Naive thymus-derived CD4-positive, alpha-beta T cell (primary cell): Measurements from ENCODE around the gene COG7. TPM values are rescaled to one million over a fixed set of nuclear protein-coding genes. Genes with fewer than 3 reads are reported as not detected.

Source experiments
- ATAC-seq: fragments of 150-1000 bp; cut with Tn5 transposase; 2 replicates; pipeline ENCODE4 v1.10.0; 2021; ENCODE audit warnings: mild to moderate bottlenecking, moderate library complexity
- CTCF ChIA-PET: fragments of 350-600 bp; sonication (Branson Sonifier 250); formaldehyde crosslinking; loops from one replicate; lab custom pipeline; 2021; ENCODE audit warnings: antibody characterized with exemption; lab: Charles Lee
- POLR2A ChIA-PET: fragments of 350-600 bp; sonication (Branson Sonifier 250); formaldehyde crosslinking; loops from one replicate; lab custom pipeline; 2021; ENCODE audit warnings: antibody characterized with exemption, inconsistent platforms; lab: Charles Lee
- DNase-seq, 9 donors: peaks; one replicate each; pipeline versions ENCODE4 v3.0.0 to v3.0.0-alpha.2; 2020 to 2022; ENCODE audit warnings: mixed read lengths in 1 of 9
- H3K27ac ChIP-seq: one replicate; pipeline ENCODE4 v1.7.0; 2013; ENCODE audit warnings: mild to moderate bottlenecking, low read depth, low read length, moderate library complexity
- H3K27me3 ChIP-seq, 2 donors: one replicate each; pipeline ENCODE4 v1.7.0; 2013; ENCODE audit warnings: low read length in 2 of 2, mild to moderate bottlenecking in 2 of 2, moderate library complexity in 2 of 2; ENCODE audit not compliant: control insufficient read depth in 2 of 2, insufficient read depth in 2 of 2
- H3K36me3 ChIP-seq, 3 experiments: 1 replicate in 2 of 3; 2 replicates in 1 of 3; pipeline ENCODE4 v1.7.0; 2013; ENCODE audit warnings: low read length in 3 of 3, mild to moderate bottlenecking in 3 of 3, moderate library complexity in 1 of 3; ENCODE audit not compliant: insufficient read depth in 3 of 3, control insufficient read depth in 2 of 3
- H3K4me1 ChIP-seq, 2 donors: one replicate each; pipeline ENCODE4 v1.7.0; 2013; ENCODE audit warnings: low read length in 2 of 2, mild to moderate bottlenecking in 2 of 2, moderate library complexity in 1 of 2; ENCODE audit not compliant: control insufficient read depth in 2 of 2, insufficient read depth in 2 of 2
- H3K4me3 ChIP-seq: 2 replicates; pipeline ENCODE4 v1.7.0; 2013; ENCODE audit warnings: mild to moderate bottlenecking, low read length
- H3K9me3 ChIP-seq, 3 experiments: 1 replicate in 2 of 3; 2 replicates in 1 of 3; pipeline ENCODE4 v1.7.0; 2013; ENCODE audit warnings: low read length in 3 of 3; ENCODE audit not compliant: control insufficient read depth in 2 of 3
- H3K27ac Mint-ChIP-seq, 9 donors: one replicate each; pipeline ENCODE4 v1.8.0; 2020 to 2022; ENCODE audit warnings: mixed read lengths in 9 of 9, mild to moderate bottlenecking in 8 of 9, moderate library complexity in 5 of 9, inconsistent platforms in 2 of 9
- H3K27me3 Mint-ChIP-seq, 5 donors: one replicate each; pipeline ENCODE4 v1.8.0; 2021 to 2022; ENCODE audit warnings: mixed read lengths in 5 of 5, mild to moderate bottlenecking in 1 of 5
- H3K36me3 Mint-ChIP-seq, 5 donors: one replicate each; pipeline ENCODE4 v1.8.0; 2020 to 2022; ENCODE audit warnings: mixed read lengths in 5 of 5, mild to moderate bottlenecking in 3 of 5, inconsistent platforms in 1 of 5
- H3K4me1 Mint-ChIP-seq, 7 donors: one replicate each; pipeline ENCODE4 v1.8.0; 2020 to 2022; ENCODE audit warnings: mixed read lengths in 7 of 7, mild to moderate bottlenecking in 3 of 7, inconsistent platforms in 1 of 7
- H3K4me3 Mint-ChIP-seq, 10 donors: one replicate each; pipeline ENCODE4 v1.8.0; 2020 to 2022; ENCODE audit warnings: mild to moderate bottlenecking in 10 of 10, mixed read lengths in 10 of 10, moderate library complexity in 6 of 10, inconsistent platforms in 2 of 10
- H3K9me3 Mint-ChIP-seq, 11 donors: one replicate each; pipeline ENCODE4 v1.8.0; 2020 to 2022; ENCODE audit warnings: mixed read lengths in 11 of 11, mild to moderate bottlenecking in 4 of 11, inconsistent platforms in 1 of 11, moderate library complexity in 1 of 11
- intact Hi-C, 2 donors: fragments of 100-400 bp; cut with micrococcal nuclease; formaldehyde crosslinking; loops; one replicate each; pipeline ENCODE4 v1.15.1; 2023
- polyA plus RNA-seq, 2 donors: library from polyadenylated mRNA; unstranded; fragments of 300-500 nt; fragmentation: Illumina TruSeq; gene quantifications; one replicate each; pipeline ENCODE4 v1.2.3, GENCODE V29; 2021
- total RNA-seq, 6 experiments: library from RNA in 5 of 6; stranded (reverse) in 5 of 6; gene quantifications; 1 replicate in 5 of 6; 2 replicates in 1 of 6; pipeline ENCODE4 v1.2.3 and lab custom pipeline; 2021 to 2026

Gene COG7
- total and polyA plus RNA-seq, 7 experiments from 2014 or later, result 9.6 to 28.4 (median 18.9) TPM

DNA sequence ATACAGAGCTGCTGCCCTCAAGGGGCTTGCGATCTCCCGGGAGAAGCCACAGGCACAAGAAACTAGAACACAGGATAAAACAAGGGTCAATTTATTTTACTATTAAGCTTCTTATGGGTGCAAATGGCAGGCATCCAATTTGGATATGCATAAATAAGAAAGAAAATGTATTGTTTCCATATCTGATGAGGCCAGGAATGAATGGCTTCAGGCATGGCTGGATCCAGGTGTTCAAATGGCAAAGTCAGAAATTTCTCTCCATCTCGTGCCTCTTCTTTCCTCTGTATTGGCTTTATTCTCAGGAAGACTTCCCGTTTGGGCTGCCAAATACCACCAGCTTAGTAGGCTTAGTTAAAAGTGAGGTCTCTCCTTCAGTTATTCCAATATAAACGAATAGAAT lies 107.8 kb downstream of the COG7 start:
- Histone ChIP-seq H3K27me3 (no peaks in the 10 kb centered on the region), H3K4me1 (no peaks in the 10 kb centered on the region), H3K36me3 (no peaks in the 10 kb centered on the region), H3K27ac (no peak overlapping the region), H3K9me3 (no peaks in the 10 kb centered on the region), H3K4me3 (no peak overlapping the region)
- ATAC-seq (no peak), DNase-seq (no peak)
- POLR2A ChIA-PET, result interaction anchor here (0.8 kb wide), 1 partner anchor 32 kb away, joined by 3 read pairs; no protein-coding TSS in a partner anchor
- CTCF ChIA-PET, result no interaction called here
- Mint-ChIP-seq H3K4me3 (no peak overlapping the region), H3K4me1 (no peaks in the 10 kb centered on the region), H3K27me3 (peaks cover 0 to 26% (median 19%) of the 10 kb centered on the region in 5 donors), H3K36me3 (no peaks in the 10 kb centered on the region), H3K27ac (no peak overlapping the region), H3K9me3 (peaks cover 0 to 3% (median 0%) of the 10 kb centered on the region in 11 donors)
- intact Hi-C loops, result no loop called here

DNA sequence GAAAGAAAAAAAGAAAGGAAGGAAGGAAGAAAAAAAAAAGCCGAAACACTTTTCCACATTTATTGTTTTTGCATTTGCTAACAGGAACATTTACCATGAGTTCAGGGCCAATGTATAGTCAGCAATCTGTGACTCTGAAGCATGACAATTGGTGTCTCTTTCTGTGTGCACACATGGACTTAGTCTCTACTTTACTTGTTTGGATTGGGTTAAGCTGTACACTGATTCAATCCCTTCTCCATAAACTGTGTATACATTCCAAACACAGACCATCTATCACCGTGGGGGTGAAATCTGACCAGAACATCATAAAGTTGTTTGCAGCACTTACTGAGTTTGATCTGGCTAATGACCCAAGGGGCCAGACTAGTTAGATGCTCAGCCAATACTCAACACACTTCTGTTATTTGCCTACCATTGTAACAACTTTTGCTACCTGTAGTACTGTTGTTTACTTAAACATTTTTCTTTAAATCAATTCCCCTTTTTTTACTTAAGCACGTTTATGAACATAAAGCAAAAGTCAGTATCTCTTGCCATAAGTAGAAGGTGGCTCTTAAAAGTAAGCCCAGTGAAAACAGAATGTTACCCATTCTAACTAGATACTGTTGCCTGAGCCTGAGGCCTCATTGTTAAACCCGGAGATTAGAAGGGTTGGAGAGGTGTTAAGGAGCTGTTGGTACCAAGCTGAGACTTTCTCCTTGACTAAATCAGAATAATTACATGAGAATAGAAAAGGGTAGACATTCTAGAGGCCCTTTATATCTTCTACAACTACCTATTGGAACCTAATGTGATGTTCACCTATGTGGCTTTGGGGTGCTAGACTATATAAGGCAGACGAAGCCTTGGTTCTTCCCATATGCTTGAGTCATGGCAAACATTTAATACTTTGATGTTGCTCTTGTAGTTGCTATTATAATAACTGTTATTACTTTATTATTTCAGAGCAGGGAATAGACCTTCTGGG lies 109.1 kb downstream of the COG7 start:
- DNase-seq (no peak), ATAC-seq (no peak)
- Histone ChIP-seq H3K9me3 (no peaks in the 10 kb centered on the region), H3K36me3 (no peaks in the 10 kb centered on the region), H3K27ac (no peak overlapping the region), H3K4me1 (no peaks in the 10 kb centered on the region), H3K27me3 (no peaks in the 10 kb centered on the region), H3K4me3 (no peak overlapping the region)
- peaks cover 3 to 24% (median 21%) of the 10 kb centered on the region in 5 donors for H3K27me3 Mint-ChIP-seq
- no peak overlapping the region for H3K4me3 Mint-ChIP-seq
- no peak overlapping the region for H3K27ac Mint-ChIP-seq
- peaks cover 0 to 3% (median 0%) of the 10 kb centered on the region in 11 donors for H3K9me3 Mint-ChIP-seq
- CTCF ChIA-PET, result no interaction called here
- H3K36me3 Mint-ChIP-seq, result no peaks in the 10 kb centered on the region
- intact Hi-C loops, result no loop called here
- H3K4me1 Mint-ChIP-seq, result no peaks in the 10 kb centered on the region
- POLR2A ChIA-PET, result no interaction called here

DNA sequence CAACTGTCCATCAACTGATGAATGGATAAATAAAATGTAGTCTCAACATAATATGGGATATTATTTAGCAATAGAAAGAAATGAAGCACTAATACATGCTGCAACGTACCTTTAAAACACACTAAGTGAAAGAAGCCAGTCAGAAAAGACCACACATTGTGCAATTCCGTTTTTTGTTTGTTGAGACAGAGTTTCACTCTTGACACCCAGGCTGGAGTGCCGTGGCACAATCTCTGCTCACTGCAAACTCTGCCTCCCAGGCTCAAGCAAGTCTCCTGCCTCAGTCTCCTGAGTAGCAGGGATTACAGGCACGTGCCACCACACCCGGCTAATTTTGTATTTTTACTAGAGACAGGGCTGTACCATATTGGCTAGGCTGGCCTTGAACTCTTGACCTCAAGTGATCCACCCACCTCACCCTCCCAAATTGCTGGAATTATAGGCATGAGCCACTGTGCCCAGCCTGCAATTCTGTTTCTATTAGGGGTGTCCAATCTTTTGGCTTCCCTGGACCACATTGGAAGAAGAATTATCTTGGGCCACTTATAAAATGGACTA lies 110.8 kb downstream of the COG7 start:
- ChIA-PET POLR2A (no interaction called here), CTCF (no interaction called here)
- H3K27me3 Mint-ChIP-seq, result peaks cover 5 to 29% (median 13%) of the 10 kb centered on the region in 5 donors
- H3K4me1 Mint-ChIP-seq, result no peaks in the 10 kb centered on the region
- Histone ChIP-seq H3K27ac (no peak overlapping the region), H3K36me3 (no peaks in the 10 kb centered on the region), H3K9me3 (no peaks in the 10 kb centered on the region), H3K4me3 (no peak overlapping the region), H3K4me1 (no peaks in the 10 kb centered on the region), H3K27me3 (no peaks in the 10 kb centered on the region)
- no peak overlapping the region for H3K4me3 Mint-ChIP-seq
- no peak for DNase-seq
- no peak overlapping the region for H3K27ac Mint-ChIP-seq
- no peak for ATAC-seq
- peaks cover 0 to 3% (median 0%) of the 10 kb centered on the region in 11 donors for H3K9me3 Mint-ChIP-seq
- no peaks in the 10 kb centered on the region for H3K36me3 Mint-ChIP-seq
- intact Hi-C loops, result no loop called here

DNA sequence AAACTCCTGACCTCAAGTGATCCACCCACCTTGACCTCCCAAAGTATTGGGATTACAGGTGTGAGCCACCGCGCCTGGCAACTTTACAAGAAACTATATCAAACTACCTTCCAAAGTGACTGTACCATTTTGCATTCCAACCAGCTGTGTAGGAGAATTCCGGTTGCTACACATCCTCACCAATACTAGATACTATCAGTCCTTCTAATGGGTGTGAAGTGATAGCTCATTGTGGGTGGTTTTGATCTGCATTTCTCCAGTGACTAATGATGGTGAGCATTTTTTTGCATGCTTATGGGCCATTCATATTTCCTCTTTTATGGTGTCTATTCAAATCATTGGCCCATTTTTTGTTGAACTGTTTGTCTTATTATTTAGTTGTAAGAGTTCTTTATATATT lies 113.2 kb downstream of the COG7 start:
- ATAC-seq (no peak), DNase-seq (no peak)
- H3K4me1 Mint-ChIP-seq, result no peaks in the 10 kb centered on the region
- H3K36me3 Mint-ChIP-seq, result no peaks in the 10 kb centered on the region
- POLR2A ChIA-PET, result no interaction called here
- peaks cover 0 to 3% (median 0%) of the 10 kb centered on the region in 11 donors for H3K9me3 Mint-ChIP-seq
- no peak overlapping the region for H3K27ac Mint-ChIP-seq
- no peaks in the 10 kb centered on the region for H3K4me1 ChIP-seq
- H3K4me3 ChIP-seq, result no peak overlapping the region
- H3K27ac ChIP-seq, result no peak overlapping the region
- no peaks in the 10 kb centered on the region for H3K27me3 ChIP-seq
- intact Hi-C loops, result no loop called here
- H3K9me3 ChIP-seq, result no peaks in the 10 kb centered on the region
- no peak overlapping the region for H3K4me3 Mint-ChIP-seq
- CTCF ChIA-PET, result no interaction called here
- no peaks in the 10 kb centered on the region for H3K36me3 ChIP-seq
- peaks cover 5 to 34% (median 18%) of the 10 kb centered on the region in 5 donors for H3K27me3 Mint-ChIP-seq

Other genes with a start within 250 kb of the COG7 start
- not detected for gene SCNN1B, start 150.9 kb downstream of the COG7 start, total RNA-seq
- gene SCNN1B, start 150.9 kb downstream of the COG7 start, polyA plus RNA-seq, result not detected
- 100 to 1,000 TPM in 4 of 5 experiments, 10 to 100 TPM in 1; 99.3 to 138 (median 104) TPM for gene GGA2, start 57.3 kb upstream of the COG7 start, total RNA-seq
- gene GGA2, start 57.3 kb upstream of the COG7 start, polyA plus RNA-seq, result 10 to 100 TPM; 41.7 to 44.6 TPM
- 10 to 100 TPM; 10.6 to 19.2 (median 15.1) TPM for gene EARS2, start 104.2 kb upstream of the COG7 start, total RNA-seq
- gene EARS2, start 104.2 kb upstream of the COG7 start, polyA plus RNA-seq, result 10 to 100 TPM; 14.0 to 15.7 TPM
- 10 to 100 TPM; 43.4 to 54.4 (median 51.0) TPM for gene UBFD1, start 104.5 kb upstream of the COG7 start, total RNA-seq
- 10 to 100 TPM in 1 of 2 donors, 1 to 10 TPM in 1; 8.3 to 16.7 TPM for gene UBFD1, start 104.5 kb upstream of the COG7 start, polyA plus RNA-seq
- 10 to 100 TPM; 24.2 to 85.3 (median 38.2) TPM for gene NDUFAB1, start 143.1 kb upstream of the COG7 start, total RNA-seq
- 100 to 1,000 TPM; 167 to 209 TPM for gene NDUFAB1, start 143.1 kb upstream of the COG7 start, polyA plus RNA-seq
- gene PALB2, start 188.1 kb upstream of the COG7 start, total RNA-seq, result 10 to 100 TPM in 4 of 5 experiments, 1 to 10 TPM in 1; 6.2 to 27.2 (median 14.4) TPM
- 10 to 100 TPM in 1 of 2 donors, 1 to 10 TPM in 1; 5.9 to 10.0 TPM for gene PALB2, start 188.1 kb upstream of the COG7 start, polyA plus RNA-seq
- 100 to 1,000 TPM in 1 of 5 experiments, 10 to 100 TPM in 4; 42.4 to 100 (median 54.0) TPM for gene DCTN5, start 188.3 kb upstream of the COG7 start, total RNA-seq
- gene DCTN5, start 188.3 kb upstream of the COG7 start, polyA plus RNA-seq, result 10 to 100 TPM; 34.9 to 56.7 TPM
- 10 to 100 TPM in 1 of 5 experiments, 1 to 10 TPM in 3, under 1 TPM in 1; 0.45 to 65.0 (median 3.2) TPM for gene PLK1, start 225.7 kb upstream of the COG7 start, total RNA-seq
- under 1 TPM; 0.16 to 0.35 TPM for gene PLK1, start 225.7 kb upstream of the COG7 start, polyA plus RNA-seq